ENCODE results near the gene PLEKHN1. TPM values are rescaled to one million over a fixed set of nuclear protein-coding genes. Genes with fewer than 3 reads are reported as not detected.

PLEKHN1 gene
- total RNA-seq, 2 experiments from 2014 or later = not detected

- no peak for TF ChIP-seq CTCF (conservative IDR thresholded peaks at IDR 0.05; ENCODE audit: low read length)
- no peak for TF ChIP-seq EZH2phosphoT487 (IDR thresholded peaks at IDR 0.05; ENCODE audit: borderline replicate concordance, low read depth, low read length)
- Histone ChIP-seq H3K36me3 (ENCODE audit: insufficient read depth, low read length) (no peaks in the 10 kb centered on the region), H3K4me2 (ENCODE audit: low read length) (no peak overlapping the region), H3K4me1 (ENCODE audit: insufficient read depth, low read length, poor library complexity, severe bottlenecking) (no peaks in the 10 kb centered on the region), H2AFZ (ENCODE audit: low read length) (no peak overlapping the region), H3K4me3 (ENCODE audit: low read depth, low read length, poor library complexity, severe bottlenecking) (no peak overlapping the region), H3K27ac (ENCODE audit: low read depth, low read length, poor library complexity, severe bottlenecking) (no peak overlapping the region), H3K9me2 (ENCODE audit: insufficient read depth, low read length) (no peaks in the 10 kb centered on the region), H4K20me1 (ENCODE audit: insufficient read depth, low read length) (no peaks in the 10 kb centered on the region), H3K79me2 (ENCODE audit: insufficient read depth, low read depth, low read length) (no peaks in the 10 kb centered on the region), H3K9me3 (ENCODE audit: low read length) (no peaks in the 10 kb centered on the region)
- no peak for DNase-seq (ENCODE audit: low spot score)
- intact Hi-C loops (cut with micrococcal nuclease; ENCODE audit: unreplicated experiment) = no loop called here
- ChIA-PET CTCF (ENCODE audit: unreplicated experiment) (interaction anchor here (0.6 kb wide), 1 partner anchor 17 kb away, joined by 3 read pairs; no protein-coding TSS in a partner anchor), POLR2A (no interaction called here)
- no TSS peak for BruUV-seq (replicated peaks)
Measured at GRCh38 chr1:997993-998744, 31.9 kb downstream of the PLEKHN1 start.

DNA sequence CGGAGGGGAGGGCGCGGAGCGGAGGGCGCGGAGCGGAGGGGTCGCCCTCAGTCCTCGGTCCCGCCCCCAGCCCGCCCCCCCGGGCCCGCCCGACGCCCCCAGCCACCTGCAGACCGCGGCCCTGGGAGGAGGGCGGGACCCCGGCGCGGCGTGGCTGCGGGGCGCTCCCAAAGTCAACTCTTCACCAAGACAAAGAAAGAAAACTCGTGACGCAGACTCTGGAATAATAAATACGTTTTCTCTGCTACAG is 32.4 kb downstream of the PLEKHN1 start:
- Histone ChIP-seq H4K20me1 (ENCODE audit: insufficient read depth, low read length) (no peaks in the 10 kb centered on the region), H3K36me3 (ENCODE audit: insufficient read depth, low read length) (no peaks in the 10 kb centered on the region), H3K27ac (ENCODE audit: low read depth, low read length, poor library complexity, severe bottlenecking) (no peak overlapping the region), H3K79me2 (ENCODE audit: insufficient read depth, low read depth, low read length) (no peaks in the 10 kb centered on the region), H2AFZ (ENCODE audit: low read length) (no peak overlapping the region), H3K4me3 (ENCODE audit: low read depth, low read length, poor library complexity, severe bottlenecking) (no peak overlapping the region), H3K9me3 (ENCODE audit: low read length) (no peaks in the 10 kb centered on the region), H3K9me2 (ENCODE audit: insufficient read depth, low read length) (no peaks in the 10 kb centered on the region), H3K4me1 (ENCODE audit: insufficient read depth, low read length, poor library complexity, severe bottlenecking) (no peaks in the 10 kb centered on the region), H3K4me2 (ENCODE audit: low read length) (no peak overlapping the region)
- intact Hi-C loops (cut with micrococcal nuclease; ENCODE audit: unreplicated experiment) = no loop called here
- DNase-seq (ENCODE audit: low spot score) = no peak
- ChIA-PET CTCF (ENCODE audit: unreplicated experiment) (no interaction called here), POLR2A (no interaction called here)
- TF ChIP-seq CTCF (conservative IDR thresholded peaks at IDR 0.05; ENCODE audit: low read length) = no peak
- no peak for TF ChIP-seq EZH2phosphoT487 (IDR thresholded peaks at IDR 0.05; ENCODE audit: borderline replicate concordance, low read depth, low read length)
- no TSS peak for BruUV-seq (replicated peaks)

- intact Hi-C loops (cut with micrococcal nuclease; ENCODE audit: unreplicated experiment) = no loop called here
Measured at GRCh38 chr1:998995-999724, 32.9 kb downstream of the PLEKHN1 start.

More at GRCh38 chr1:998995-999724, 32.9 kb downstream of the PLEKHN1 start:
- TF ChIP-seq CTCF (conservative IDR thresholded peaks at IDR 0.05; ENCODE audit: low read length) (no peak), EZH2phosphoT487 (IDR thresholded peaks at IDR 0.05; ENCODE audit: borderline replicate concordance, low read depth, low read length) (peak; percentile 67; the same call in 1 of the 2 replicates)
- H3K9me3 ChIP-seq (ENCODE audit: low read length) = no peaks in the 10 kb centered on the region
- POLR2A ChIA-PET = no interaction called here
- no peak for DNase-seq (ENCODE audit: low spot score)
- no peaks in the 10 kb centered on the region for H3K9me2 ChIP-seq (ENCODE audit: insufficient read depth, low read length)
- CTCF ChIA-PET (ENCODE audit: unreplicated experiment) = no interaction called here
- H3K79me2 ChIP-seq (ENCODE audit: insufficient read depth, low read depth, low read length) = no peaks in the 10 kb centered on the region
- no peak overlapping the region for H3K4me3 ChIP-seq (ENCODE audit: low read depth, low read length, poor library complexity, severe bottlenecking)
- no TSS peak for BruUV-seq (replicated peaks)
- H3K36me3 ChIP-seq (ENCODE audit: insufficient read depth, low read length) = no peaks in the 10 kb centered on the region
- no peaks in the 10 kb centered on the region for H3K4me1 ChIP-seq (ENCODE audit: insufficient read depth, low read length, poor library complexity, severe bottlenecking)
- H2AFZ ChIP-seq (ENCODE audit: low read length) = no peak overlapping the region
- no peak overlapping the region for H3K4me2 ChIP-seq (ENCODE audit: low read length)
- H3K27ac ChIP-seq (ENCODE audit: low read depth, low read length, poor library complexity, severe bottlenecking) = no peak overlapping the region
- no peaks in the 10 kb centered on the region for H4K20me1 ChIP-seq (ENCODE audit: insufficient read depth, low read length)
